Mononuclear cell (primary cell): Measurements from ENCODE around the gene TMEM270. TPM values are rescaled to one million over a fixed set of nuclear protein-coding genes. Genes with fewer than 3 reads are reported as not detected.
A peak's percentile ranks its signal among the peaks of the same experiment; 100 is the strongest.
"Not testable (repeated sequence)": the region's sequence is repeated elsewhere in the genome, so short reads cannot be mapped to it uniquely, and the experiment has no call there.

Source experiments
- H3K27me3 ChIP-seq: 2 replicates; pipeline ENCODE4 v1.6.0; 2011; ENCODE audit warnings: low read length, control low read depth; ENCODE audit not compliant: insufficient read depth
- H3K4me1 ChIP-seq: 2 replicates; pipeline ENCODE4 v1.5.1; 2011; ENCODE audit warnings: mild to moderate bottlenecking, low read length, control low read depth; ENCODE audit not compliant: insufficient read depth
- H3K4me3 ChIP-seq: 2 replicates; pipeline ENCODE4 v1.5.1; 2011; ENCODE audit warnings: mild to moderate bottlenecking, low read length, moderate library complexity
- H3K9me3 ChIP-seq: 2 replicates; pipeline ENCODE4 v1.5.1; 2011; ENCODE audit warnings: low read depth, mild to moderate bottlenecking, control low read depth, low read length
- total RNA-seq: library from RNA; depleted of rRNA; stranded (reverse); fragments of >200 nt; gene quantifications from one replicate; pipeline ENCODE4 v1.2.3, GENCODE V29; 2012

TMEM270 gene
- total RNA-seq, 1 donor: not detected

DNA sequence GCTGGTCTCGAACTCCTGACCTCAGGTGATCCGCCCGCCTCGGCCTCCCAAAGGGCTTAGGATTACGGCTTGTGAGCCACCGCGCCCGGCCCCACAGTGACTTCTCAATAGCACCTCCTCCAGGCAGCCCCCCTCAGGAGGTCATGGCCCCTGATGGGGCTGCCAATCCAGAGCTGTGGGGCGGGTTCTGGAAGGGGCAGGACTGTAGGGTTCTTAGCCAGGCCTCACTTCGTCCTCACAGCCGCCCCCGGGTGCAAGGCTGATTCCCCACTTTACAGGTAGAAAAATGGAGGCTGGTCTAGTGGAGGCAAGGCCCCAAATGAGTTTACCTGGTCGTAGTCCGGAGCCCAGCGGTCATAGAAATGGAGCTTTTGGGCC lies 19.3 kb upstream of the TMEM270 start:
- H3K4me3 ChIP-seq: no peak overlapping the region
- no peaks in the 10 kb centered on the region for H3K9me3 ChIP-seq
- peaks cover 48% of the 10 kb centered on the region for H3K4me1 ChIP-seq
- H3K27me3 ChIP-seq: no peaks in the 10 kb centered on the region

DNA sequence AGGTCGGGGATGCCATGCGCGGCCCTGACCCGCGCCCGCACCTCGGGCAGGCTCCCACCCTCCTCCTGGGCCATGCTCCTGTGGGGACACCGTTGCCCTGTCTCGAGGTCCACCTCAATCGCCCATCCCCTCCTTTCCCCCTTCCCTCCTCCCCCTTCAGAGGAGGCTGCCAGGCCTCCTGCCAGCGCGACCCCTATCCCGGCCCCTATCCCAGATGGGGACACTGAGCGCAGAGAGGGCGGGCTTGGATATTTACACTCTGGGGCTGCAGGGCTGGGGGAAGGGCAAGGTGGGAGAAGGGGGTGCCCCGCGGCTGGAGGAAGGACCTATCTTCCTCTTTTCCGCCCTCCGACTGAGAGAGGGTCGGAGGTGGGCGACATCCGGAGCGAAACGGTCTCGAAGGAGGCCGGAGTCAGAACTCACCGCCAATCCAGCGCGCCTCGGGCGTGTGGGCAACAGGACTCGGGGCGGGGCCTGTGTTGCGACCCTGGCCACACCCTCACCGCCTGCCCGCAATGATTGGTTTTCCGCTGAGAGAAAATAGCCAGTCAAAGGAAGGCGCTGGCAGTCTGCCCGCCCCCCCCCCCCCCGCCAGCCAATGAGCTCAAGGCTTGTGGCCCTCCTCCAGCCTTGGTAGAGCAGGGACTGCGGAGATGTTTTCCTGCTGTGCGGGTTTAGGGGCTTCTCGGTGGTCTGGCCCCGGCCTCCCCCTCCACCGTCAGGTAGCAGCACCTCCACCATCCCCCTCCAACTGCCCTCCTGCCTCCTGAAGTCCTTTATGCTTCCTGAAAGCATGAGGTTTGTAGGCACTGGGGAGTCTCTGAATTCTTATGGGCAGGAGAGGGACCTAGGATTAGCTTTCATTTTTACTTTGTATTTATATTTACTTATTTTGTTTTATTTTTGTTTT lies 18.6 kb upstream of the TMEM270 start, which contains the start of gene METTL27:
Gene METTL27 (minus strand): TSS at position 450 of the 910 bp plus-strand sequence. CDS start 376 bp downstream, at position 74.
- Histone ChIP-seq H3K27me3 (no peaks in the 10 kb centered on the region), H3K4me3 (peak within 1 kb of the TSS; percentile 48), H3K9me3 (no peaks in the 10 kb centered on the region), H3K4me1 (peaks cover 52% of the 10 kb centered on the region)

DNA sequence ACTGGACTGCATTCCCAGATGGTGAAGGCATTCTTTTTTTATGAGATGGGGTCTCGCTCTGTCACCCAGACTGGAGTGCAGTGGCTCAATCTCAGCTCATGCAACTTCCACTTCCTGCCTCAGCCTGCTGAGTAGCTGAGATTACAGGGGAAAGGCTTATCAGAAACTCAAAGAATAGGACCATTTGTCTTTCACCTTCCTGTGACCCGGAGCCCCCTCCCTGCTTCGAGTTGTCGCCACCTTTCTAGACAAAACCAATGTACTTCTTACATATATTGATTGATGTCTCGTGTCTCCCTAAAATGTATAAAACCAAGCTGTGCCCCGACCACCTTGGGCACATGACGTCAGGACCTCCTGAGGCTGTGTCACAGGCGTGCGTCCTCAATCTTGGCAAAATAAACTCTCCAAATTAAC lies 16.8 kb upstream of the TMEM270 start:
- Histone ChIP-seq H3K27me3 (no peaks in the 10 kb centered on the region), H3K4me1 (peaks cover 52% of the 10 kb centered on the region), H3K9me3 (no peaks in the 10 kb centered on the region), H3K4me3 (no peak overlapping the region)

DNA sequence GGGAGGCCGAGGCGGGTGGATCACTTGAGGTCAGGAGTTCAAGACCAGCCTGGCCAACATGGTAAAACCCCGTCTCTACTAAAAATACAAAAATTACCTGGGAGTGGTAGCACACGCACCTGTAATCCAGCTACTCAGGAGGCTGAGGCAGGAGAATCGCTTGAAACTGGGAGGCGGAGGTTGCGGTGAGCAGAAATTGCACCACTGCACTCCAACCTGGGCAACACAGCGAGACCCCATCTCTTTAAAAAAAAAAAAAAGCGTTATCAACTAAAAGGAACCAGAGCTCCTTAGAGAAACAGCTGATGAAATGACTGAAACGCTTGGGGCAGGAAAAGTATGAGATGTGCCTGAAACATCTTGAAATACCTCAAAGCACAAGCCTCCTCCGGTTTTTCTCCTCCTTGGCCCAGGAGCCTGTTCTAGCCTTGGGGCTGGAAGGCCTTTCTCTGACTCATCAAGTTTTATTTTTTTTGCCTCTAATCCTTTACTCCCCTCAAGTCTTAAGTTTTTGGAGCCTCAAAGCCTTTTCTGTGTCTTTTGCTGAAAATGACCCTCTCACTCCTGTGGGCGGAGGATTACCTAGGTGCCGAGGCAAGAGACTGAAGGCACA lies 16.0 kb upstream of the TMEM270 start:
- H3K27me3 ChIP-seq: no peaks in the 10 kb centered on the region
- peaks cover 52% of the 10 kb centered on the region for H3K4me1 ChIP-seq
- H3K4me3 ChIP-seq: no peak overlapping the region

DNA sequence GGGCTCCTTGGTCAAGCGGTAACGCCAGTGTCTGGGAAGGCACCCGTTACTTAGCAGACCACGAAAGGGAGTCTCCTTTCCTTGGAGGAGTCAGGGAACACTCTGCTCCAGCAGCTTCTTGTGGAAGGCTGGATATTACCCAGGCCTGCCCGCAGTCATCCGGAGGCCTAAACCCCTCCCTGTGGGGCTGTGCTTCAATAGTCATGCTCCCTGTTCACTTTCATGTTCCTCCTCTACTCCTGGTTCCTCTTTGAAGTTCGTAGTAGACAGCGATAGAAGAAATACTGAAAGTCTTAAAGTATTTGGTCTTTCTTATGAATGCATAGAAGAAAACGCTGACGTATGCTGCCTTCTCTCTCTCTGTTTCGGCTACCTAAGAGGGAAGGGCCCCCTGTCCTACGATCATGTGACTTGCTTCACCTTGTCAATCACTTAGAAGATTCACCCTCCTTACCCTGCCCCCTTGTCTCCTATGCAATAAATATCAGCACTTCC lies 15.2 kb upstream of the TMEM270 start:
- peaks cover 58% of the 10 kb centered on the region for H3K4me1 ChIP-seq
- H3K27me3 ChIP-seq, H3K9me3 ChIP-seq, H3K4me3 ChIP-seq: not testable (repeated sequence)

More for the DNA sequence above, 16.0 kb upstream of the TMEM270 start:
- H3K9me3 ChIP-seq: no peaks in the 10 kb centered on the region

DNA sequence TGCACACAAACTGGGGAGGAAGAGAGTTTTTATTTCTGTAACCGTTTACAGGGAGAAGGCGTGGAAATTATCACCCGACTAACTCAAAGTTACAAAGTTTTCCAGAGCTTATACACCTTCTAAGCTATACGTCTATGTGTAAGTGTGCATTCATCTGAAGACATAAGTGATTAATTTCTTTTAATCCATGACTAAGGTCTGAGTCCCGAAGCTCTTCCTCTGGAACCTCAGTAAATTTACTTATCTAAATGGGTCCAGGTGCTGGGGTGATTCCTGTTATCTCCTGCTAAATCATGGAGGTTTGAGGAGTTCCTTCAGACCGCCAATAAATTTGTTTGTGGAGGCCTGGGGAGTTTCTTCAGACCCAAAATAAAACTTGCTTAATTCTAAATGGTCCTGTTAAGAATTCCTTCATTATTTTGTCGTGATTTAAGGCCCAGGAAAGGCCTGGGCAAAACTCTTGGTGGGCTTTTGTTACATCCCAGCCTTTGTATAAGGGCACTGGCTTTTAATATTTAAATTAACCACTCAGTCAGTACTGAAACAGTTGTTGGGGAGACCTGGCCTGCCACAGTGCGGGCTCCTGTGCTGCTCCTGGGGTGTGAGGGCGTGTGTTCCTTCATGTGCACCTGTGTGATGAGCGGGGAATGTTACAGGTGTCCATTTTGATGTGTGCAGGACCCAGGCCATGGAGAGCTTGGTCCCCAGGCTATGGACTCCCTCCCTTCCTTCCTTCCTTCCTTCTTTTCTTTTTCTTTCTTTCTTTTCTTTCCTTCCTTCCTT lies 12.8 kb upstream of the TMEM270 start:
- H3K9me3 ChIP-seq: no peaks in the 10 kb centered on the region
- peaks cover 55% of the 10 kb centered on the region for H3K4me1 ChIP-seq
- H3K4me3 ChIP-seq: no peak overlapping the region
- peaks cover 4% of the 10 kb centered on the region for H3K27me3 ChIP-seq

DNA sequence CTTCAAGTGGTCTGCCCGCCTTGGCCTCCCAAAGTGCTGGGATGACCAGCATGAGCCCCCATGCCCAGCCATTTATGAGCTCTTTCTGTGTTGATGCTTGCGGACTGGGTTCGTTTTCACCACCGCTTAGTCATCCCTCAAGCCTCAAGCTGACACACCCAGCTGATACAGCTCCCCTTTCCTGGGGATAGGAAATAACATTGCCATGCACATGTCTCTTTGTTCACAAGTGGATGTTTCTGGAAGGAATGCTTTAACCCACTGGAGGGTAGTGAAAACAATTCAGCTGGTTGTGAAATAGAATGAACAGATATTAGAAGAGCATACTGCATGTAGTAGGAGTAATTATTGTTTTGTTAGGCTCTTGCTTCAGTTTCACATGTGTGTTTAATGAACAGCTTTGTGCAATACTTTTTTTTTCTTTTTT lies 10.2 kb upstream of the TMEM270 start:
- Histone ChIP-seq H3K27me3 (peaks cover 14% of the 10 kb centered on the region), H3K4me1 (peaks cover 33% of the 10 kb centered on the region), H3K9me3 (no peaks in the 10 kb centered on the region), H3K4me3 (no peak overlapping the region)

DNA sequence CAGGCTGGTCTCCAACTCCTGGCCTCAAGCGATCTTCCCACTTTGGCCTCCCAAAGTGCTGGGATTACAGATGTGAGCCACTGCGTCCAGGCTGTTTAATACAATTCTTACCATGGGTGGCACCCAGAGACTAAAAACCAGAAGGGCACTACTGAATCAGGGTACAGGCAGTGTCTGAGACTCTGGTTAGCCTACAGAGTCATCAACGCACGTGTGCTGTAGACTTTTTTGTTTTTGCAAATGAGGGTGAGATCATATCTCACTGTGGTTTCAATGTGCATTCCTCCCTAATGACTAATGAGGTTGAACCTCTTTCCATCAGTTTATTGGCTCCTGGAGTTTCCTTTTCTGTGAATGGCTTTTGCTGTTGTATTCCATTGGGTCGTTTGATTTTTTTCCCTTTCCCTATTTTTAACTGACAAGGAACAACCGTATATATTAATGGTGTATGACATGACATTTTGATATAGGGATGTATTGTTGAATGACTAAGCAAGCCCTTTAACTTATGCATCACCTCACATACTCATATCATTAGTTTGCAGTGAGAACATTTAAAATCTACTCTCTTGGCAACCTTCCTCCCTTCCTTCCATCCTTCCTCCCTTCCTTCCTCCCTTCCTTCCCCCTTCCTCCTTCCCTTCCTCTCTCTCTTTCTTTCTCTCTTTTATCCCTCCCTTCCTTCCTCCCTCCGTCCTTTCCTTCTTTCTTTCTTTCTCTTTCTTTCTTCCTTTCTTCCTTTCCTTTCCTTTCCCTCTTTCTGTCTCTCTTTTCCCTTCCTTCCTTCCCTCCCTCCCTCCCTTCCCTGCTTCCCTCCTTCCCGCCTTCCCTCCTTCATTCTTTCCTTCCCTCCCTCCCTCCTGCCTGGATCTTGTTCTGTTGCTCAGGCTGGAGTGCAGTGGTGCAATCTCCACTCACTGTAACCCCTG lies 9.3 kb upstream of the TMEM270 start:
- Histone ChIP-seq H3K27me3 (peaks cover 14% of the 10 kb centered on the region), H3K9me3 (no peaks in the 10 kb centered on the region), H3K4me1 (peaks cover 26% of the 10 kb centered on the region), H3K4me3 (no peak overlapping the region)

DNA sequence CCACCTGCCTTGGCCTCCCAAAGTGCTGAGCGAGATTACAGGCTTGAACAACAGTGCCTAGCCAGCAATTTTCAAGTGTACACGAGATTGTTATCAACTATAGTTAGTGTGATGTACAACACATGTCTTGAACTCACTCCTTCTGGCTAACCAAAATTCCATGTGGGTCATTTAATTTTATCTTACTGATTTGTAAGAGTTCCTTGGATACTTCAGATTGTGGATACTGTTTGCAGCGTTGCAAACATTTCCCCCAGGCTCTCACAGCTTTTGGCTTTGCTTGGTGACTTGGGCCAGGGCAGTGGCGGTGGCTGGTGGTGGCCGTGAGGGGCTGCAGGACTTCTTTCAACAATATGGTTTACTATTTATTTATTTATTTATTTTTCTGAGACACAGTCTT lies 8.5 kb upstream of the TMEM270 start:
- no peak overlapping the region for H3K4me3 ChIP-seq
- peaks cover 23% of the 10 kb centered on the region for H3K4me1 ChIP-seq
- no peaks in the 10 kb centered on the region for H3K9me3 ChIP-seq
- peaks cover 14% of the 10 kb centered on the region for H3K27me3 ChIP-seq

DNA sequence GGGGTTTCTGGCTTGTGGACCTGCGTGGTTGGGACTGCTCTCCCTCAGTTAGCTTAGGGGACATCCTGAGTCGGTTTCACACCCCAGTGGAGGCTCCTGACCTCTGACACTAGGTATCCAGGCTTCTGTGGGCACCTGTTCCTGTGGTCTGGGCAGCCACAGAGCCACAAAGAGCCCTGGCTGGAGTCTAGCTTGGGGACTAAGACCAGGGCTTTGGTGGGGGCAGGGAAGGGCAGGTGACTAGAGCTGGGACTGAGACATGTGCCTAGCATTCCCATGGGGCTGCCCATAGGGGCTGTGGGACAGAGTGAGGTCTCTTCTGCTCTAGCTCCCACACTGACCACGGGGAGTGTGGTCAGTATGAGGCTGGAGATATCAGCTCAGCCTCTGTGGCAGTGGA lies 4.0 kb upstream of the TMEM270 start:
- Histone ChIP-seq H3K9me3 (no peaks in the 10 kb centered on the region), H3K4me1 (peaks cover 7% of the 10 kb centered on the region), H3K27me3 (peaks cover 14% of the 10 kb centered on the region), H3K4me3 (no peak overlapping the region)

DNA sequence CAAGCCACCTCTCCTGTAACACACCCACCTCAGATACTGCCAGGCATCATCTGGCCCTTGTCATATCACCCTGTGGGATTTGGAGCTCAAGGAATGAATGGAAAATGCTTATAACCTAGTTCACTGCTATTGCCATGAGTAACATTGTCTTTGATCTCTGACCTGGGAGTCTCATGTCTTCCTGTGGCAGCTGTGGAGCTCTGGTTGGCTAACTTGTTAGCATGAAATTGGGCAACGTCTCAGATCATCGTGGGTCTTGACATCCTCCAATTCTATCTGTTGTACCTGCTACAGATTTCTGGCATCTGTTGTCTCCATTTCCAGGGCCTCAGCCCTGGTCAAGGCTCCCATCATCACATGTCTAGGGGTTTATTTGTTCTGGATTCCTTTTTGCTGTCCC lies 2.2 kb upstream of the TMEM270 start:
- peaks cover 7% of the 10 kb centered on the region for H3K4me1 ChIP-seq
- peaks cover 10% of the 10 kb centered on the region for H3K27me3 ChIP-seq
- no peak overlapping the region for H3K4me3 ChIP-seq
- H3K9me3 ChIP-seq: no peaks in the 10 kb centered on the region

DNA sequence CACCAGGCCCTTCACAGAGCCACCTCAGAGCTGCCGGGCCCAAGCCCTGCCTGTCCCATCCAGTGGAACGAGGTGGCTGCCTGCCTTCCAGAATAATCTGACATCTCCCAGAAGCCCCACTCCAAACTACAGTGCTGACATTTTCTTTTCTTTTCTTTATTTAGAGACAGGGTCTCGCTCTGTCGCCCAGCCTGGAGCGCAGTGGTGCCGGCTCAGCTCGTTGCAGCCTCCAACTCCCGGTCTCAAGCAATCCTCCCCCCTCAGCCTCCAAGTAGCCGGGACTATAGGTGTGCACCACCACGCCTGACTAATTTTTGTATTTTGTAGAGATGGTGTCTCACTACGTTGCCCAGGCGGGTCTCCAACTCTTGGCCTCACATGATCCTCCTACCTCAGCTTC lies 346 bp downstream of the TMEM270 start:
- Histone ChIP-seq H3K9me3 (no peaks in the 10 kb centered on the region), H3K4me1 (no peaks in the 10 kb centered on the region), H3K27me3 (no peaks in the 10 kb centered on the region)

DNA sequence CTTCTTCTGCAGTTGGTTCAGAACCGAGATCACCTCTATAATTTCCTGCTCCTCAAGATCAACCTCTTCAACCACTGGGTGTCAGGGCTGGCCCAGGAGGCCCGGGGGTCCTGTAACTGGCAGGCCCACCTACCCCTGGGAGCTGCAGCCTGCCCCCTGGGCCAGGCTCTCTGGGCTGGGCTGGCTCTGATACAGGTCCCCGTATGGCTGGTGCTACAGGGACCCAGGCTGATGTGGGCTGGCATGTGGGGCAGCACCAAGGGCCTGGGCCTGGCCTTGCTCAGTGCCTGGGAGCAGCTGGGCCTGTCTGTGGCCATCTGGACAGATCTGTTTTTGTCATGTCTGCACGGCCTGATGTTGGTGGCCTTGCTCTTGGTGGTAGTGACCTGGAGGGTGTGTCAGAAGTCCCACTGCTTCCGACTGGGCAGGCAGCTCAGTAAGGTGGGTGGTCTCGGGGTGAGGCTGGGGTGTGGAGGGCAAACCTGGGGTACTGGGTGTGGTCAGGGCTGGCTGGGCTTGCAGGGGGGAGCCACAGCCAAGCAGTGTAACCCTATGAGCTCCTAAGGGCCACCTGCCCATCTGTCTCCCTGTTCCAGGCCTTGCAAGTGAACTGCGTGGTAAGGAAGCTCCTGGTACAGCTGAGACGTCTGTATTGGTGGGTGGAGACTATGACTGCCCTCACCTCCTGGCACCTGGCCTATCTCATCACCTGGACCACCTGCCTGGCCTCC lies 4.2 kb downstream of the TMEM270 start:
- no peak overlapping the region for H3K4me3 ChIP-seq
- no peaks in the 10 kb centered on the region for H3K4me1 ChIP-seq
- no peaks in the 10 kb centered on the region for H3K27me3 ChIP-seq
- H3K9me3 ChIP-seq: no peaks in the 10 kb centered on the region

More for the DNA sequence above, 346 bp downstream of the TMEM270 start:
- H3K4me3 ChIP-seq: no peak overlapping the region
